Measurements from ENCODE around the gene MSL1. TPM values are rescaled to one million over a fixed set of nuclear protein-coding genes. Genes with fewer than 3 reads are reported as not detected.

MSL1 gene
- total and polyA plus RNA-seq, 10 donors: 52.6 to 154 (median 120) TPM

- Histone ChIP-seq H3K4me1 (peaks cover 62 to 100% (median 90%) of the 10 kb centered on the region in 6 donors), H3K9me3 (no peaks in the 10 kb centered on the region), H3K36me3 (no peaks in the 10 kb centered on the region), H3K4me3 (peak overlapping the region in 3 of 8 donors; percentile 2 to 48 (median 11)), H3K27me3 (replicated peaks in 1 of 7) (no peaks in the 10 kb centered on the region), H3K27ac (peak overlapping the region; percentile 67 to 91 (median 88))
- WGBS, 5 donors: 13 to 31% (median 19%) methylated on average over 5 of the region's 5 CpGs
- peak; percentile 61 for DNase-seq
- intact Hi-C loops (cut with DNase I; ENCODE audit: low total_unique reads): no loop called here
- no peak for TF ChIP-seq POLR2AphosphoS5 (IDR thresholded peaks at IDR 0.05)
- no peak for TF ChIP-seq CTCF (IDR thresholded peaks at IDR 0.05 in 8 of 11, conservative IDR thresholded peaks at IDR 0.05 in 3 of 11)
- TF ChIP-seq POLR2A (IDR thresholded peaks at IDR 0.05): no peak
Measured at GRCh38 chr17:40107522-40108174, 14.1 kb upstream of the MSL1 start.

- H3K4me1 ChIP-seq: peaks cover 65 to 100% (median 91%) of the 10 kb centered on the region in 6 donors
- no peaks in the 10 kb centered on the region for H3K36me3 ChIP-seq
- peak; percentile 29 for DNase-seq
- intact Hi-C loops (cut with DNase I; ENCODE audit: low total_unique reads): no loop called here
- 92 to 97% (median 94%) methylated on average over 9 of the region's 9 CpGs for WGBS, 5 donors
- no peak overlapping the region for H3K4me3 ChIP-seq
- no peaks in the 10 kb centered on the region for H3K9me3 ChIP-seq
- TF ChIP-seq POLR2AphosphoS5 (IDR thresholded peaks at IDR 0.05): no peak
- peak in 1 of 11 experiments; percentile 7 for TF ChIP-seq CTCF (IDR thresholded peaks at IDR 0.05 in 8 of 11, conservative IDR thresholded peaks at IDR 0.05 in 3 of 11)
- no peak for TF ChIP-seq POLR2A (IDR thresholded peaks at IDR 0.05)
- no peaks in the 10 kb centered on the region for H3K27me3 ChIP-seq (replicated peaks in 1 of 7)
- peak overlapping the region; percentile 67 to 91 (median 88) for H3K27ac ChIP-seq
Measured at GRCh38 chr17:40108970-40109824, 12.6 kb upstream of the MSL1 start.

- H3K27me3 ChIP-seq (replicated peaks in 1 of 7): no peaks in the 10 kb centered on the region
- no peaks in the 10 kb centered on the region for H3K36me3 ChIP-seq
- intact Hi-C loops (cut with DNase I; ENCODE audit: low total_unique reads): no loop called here
- no peaks in the 10 kb centered on the region for H3K9me3 ChIP-seq
- no peak overlapping the region for H3K4me3 ChIP-seq
- peak overlapping the region; percentile 50 to 91 (median 86) for H3K27ac ChIP-seq
- no peak for TF ChIP-seq CTCF (IDR thresholded peaks at IDR 0.05 in 8 of 11, conservative IDR thresholded peaks at IDR 0.05 in 3 of 11)
- TF ChIP-seq POLR2A (IDR thresholded peaks at IDR 0.05): no peak
- TF ChIP-seq POLR2AphosphoS5 (IDR thresholded peaks at IDR 0.05): no peak
- no peak for DNase-seq
- 56 to 92% (median 80%) methylated on average over 3 of the region's 3 CpGs for WGBS, 5 donors
- peaks cover 65 to 90% (median 86%) of the 10 kb centered on the region in 6 donors for H3K4me1 ChIP-seq
Measured at GRCh38 chr17:40110026-40110845, 11.5 kb upstream of the MSL1 start.
